Muscle of leg (tissue), 11 donors: Measurements from ENCODE around the gene GRK2. TPM values are rescaled to one million over a fixed set of nuclear protein-coding genes. Genes with fewer than 3 reads are reported as not detected.
A peak's percentile ranks its signal among the peaks of the same experiment; 100 is the strongest.

ENCODE experiments used
- DNase-seq: peaks from one replicate; pipeline ENCODE4 v3.0.0; 2013
- H3K27ac ChIP-seq: one replicate; pipeline ENCODE4 v1.5.1; 2013; ENCODE audit warnings: mild to moderate bottlenecking, low read length, control low read depth
- H3K27me3 ChIP-seq: one replicate; pipeline ENCODE4 v1.6.1; 2013; ENCODE audit warnings: low read length; ENCODE audit not compliant: control insufficient read depth, insufficient read depth
- H3K36me3 ChIP-seq: one replicate; pipeline ENCODE4 v1.6.1; 2013; ENCODE audit warnings: low read length; ENCODE audit not compliant: control insufficient read depth, insufficient read depth
- H3K4me1 ChIP-seq: one replicate; pipeline ENCODE4 v1.6.1; 2013; ENCODE audit warnings: low read length; ENCODE audit not compliant: control insufficient read depth, insufficient read depth
- H3K4me3 ChIP-seq: one replicate; pipeline ENCODE4 v1.5.1; 2013; ENCODE audit warnings: low read length, control low read depth
- H3K9me3 ChIP-seq: replicated peaks from 2 replicates; pipeline ENCODE4 v1.6.1; 2013; ENCODE audit warnings: low read depth, low read length; ENCODE audit not compliant: control insufficient read depth
- WGBS: methylation state at CpG from one replicate; pipeline ENCODE4 v1.1.5; 2013; ENCODE audit warnings: missing lambda C conversion rate; ENCODE audit not compliant: insufficient coverage; 5-methylcytosine and 5-hydroxymethylcytosine counted together
- polyA plus RNA-seq, 8 donors: library from polyadenylated mRNA; unstranded; fragments of 120-200 nt; gene quantifications; one replicate each; pipeline versions ENCODE4 v1.2.1 to v1.2.3, GENCODE V29; 2013; ENCODE audit warnings: inconsistent platforms in 1 of 8, low replicate concordance in 1 of 8; ENCODE audit not compliant: insufficient read length in 8 of 8, insufficient read depth in 1 of 8
- total RNA-seq: library from RNA; stranded (reverse); fragments of 120-200 nt; gene quantifications from one replicate; pipeline ENCODE4 v1.2.4, GENCODE V29; 2013

The GRK2 gene
- total and polyA plus RNA-seq, 9 donors, result 31.7 to 62.9 (median 58.3) TPM

GRCh38 chr11:67300756-67301312 is 34.6 kb downstream of the GRK2 start:
- no peak for DNase-seq
- Histone ChIP-seq H3K36me3 (peaks cover 29% of the 10 kb centered on the region), H3K4me3 (no peak overlapping the region), H3K4me1 (peaks cover 37% of the 10 kb centered on the region), H3K27ac (peak overlapping the region; percentile 91), H3K9me3 (peaks cover under 1% of the 10 kb centered on the region), H3K27me3 (no peaks in the 10 kb centered on the region)
- WGBS, result 86% methylated on average over 22 of the region's 22 CpGs

GRCh38 chr11:67301313-67301921 is 35.1 kb downstream of the GRK2 start:
- WGBS, result 82% methylated on average over 25 of the region's 28 CpGs
- no peak for DNase-seq
- Histone ChIP-seq H3K36me3 (peaks cover 29% of the 10 kb centered on the region), H3K4me1 (peaks cover 37% of the 10 kb centered on the region), H3K9me3 (no peaks in the 10 kb centered on the region), H3K27ac (peak overlapping the region; percentile 91), H3K27me3 (no peaks in the 10 kb centered on the region), H3K4me3 (no peak overlapping the region)

- peaks cover 32% of the 10 kb centered on the region for H3K36me3 ChIP-seq
- WGBS, result 37% methylated on average over 8 of the region's 15 CpGs
- no peak overlapping the region for H3K4me3 ChIP-seq
Measured at GRCh38 chr11:67301951-67302516, 35.8 kb downstream of the GRK2 start.

GRCh38 chr11:67302571-67303131 is 36.4 kb downstream of the GRK2 start:
- peak overlapping the region; percentile 88 for H3K27ac ChIP-seq
- H3K4me1 ChIP-seq, result peaks cover 37% of the 10 kb centered on the region
- peak; percentile 38 for DNase-seq
- no peaks in the 10 kb centered on the region for H3K9me3 ChIP-seq
- peaks cover 37% of the 10 kb centered on the region for H3K36me3 ChIP-seq
- H3K4me3 ChIP-seq, result peak overlapping the region; percentile 56
- 16% methylated on average over 15 of the region's 23 CpGs for WGBS
- no peaks in the 10 kb centered on the region for H3K27me3 ChIP-seq

More at GRCh38 chr11:67301951-67302516, 35.8 kb downstream of the GRK2 start:
- Histone ChIP-seq H3K4me1 (peaks cover 37% of the 10 kb centered on the region), H3K27ac (peak overlapping the region; percentile 91), H3K9me3 (no peaks in the 10 kb centered on the region), H3K27me3 (no peaks in the 10 kb centered on the region)
- peak; percentile 84 for DNase-seq

GRCh38 chr11:67303132-67303834 is 37.0 kb downstream of the GRK2 start, which contains the start of gene SSH3:
Gene SSH3, plus strand, starts transcription at chr11:67303530. Its CDS starts 96 bp downstream, at chr11:67303626.
- peaks cover 41% of the 10 kb centered on the region for H3K36me3 ChIP-seq
- no peaks in the 10 kb centered on the region for H3K9me3 ChIP-seq
- no peaks in the 10 kb centered on the region for H3K27me3 ChIP-seq
- peak; percentile 77 for DNase-seq
- peak within 1 kb of the TSS; percentile 56 for H3K4me3 ChIP-seq
- H3K27ac ChIP-seq, result peak within 1 kb of the TSS; percentile 88
- under 1% methylated on average over 61 of the region's 65 CpGs for WGBS
- peaks cover 41% of the 10 kb centered on the region for H3K4me1 ChIP-seq

GRCh38 chr11:67303835-67304411 is 37.6 kb downstream of the GRK2 start:
- 2% methylated on average over 38 of the region's 43 CpGs for WGBS
- peaks cover 41% of the 10 kb centered on the region for H3K36me3 ChIP-seq
- H3K27ac ChIP-seq, result no peak overlapping the region
- no peaks in the 10 kb centered on the region for H3K9me3 ChIP-seq
- DNase-seq, result peak; percentile 40
- H3K27me3 ChIP-seq, result no peaks in the 10 kb centered on the region
- peak overlapping the region; percentile 56 for H3K4me3 ChIP-seq
- H3K4me1 ChIP-seq, result peaks cover 42% of the 10 kb centered on the region

GRCh38 chr11:67304511-67305113 is 38.3 kb downstream of the GRK2 start:
- Histone ChIP-seq H3K9me3 (no peaks in the 10 kb centered on the region), H3K4me1 (peaks cover 42% of the 10 kb centered on the region), H3K27ac (no peak overlapping the region), H3K4me3 (no peak overlapping the region), H3K36me3 (peaks cover 41% of the 10 kb centered on the region), H3K27me3 (no peaks in the 10 kb centered on the region)
- DNase-seq, result peak; percentile 7
- WGBS, result 55% methylated on average over 8 of the region's 14 CpGs

GRCh38 chr11:67306769-67307544 is 40.7 kb downstream of the GRK2 start:
- no peak overlapping the region for H3K4me3 ChIP-seq
- peaks cover 37% of the 10 kb centered on the region for H3K36me3 ChIP-seq
- no peak for DNase-seq
- 86% methylated on average over 8 of the region's 19 CpGs for WGBS
- no peaks in the 10 kb centered on the region for H3K9me3 ChIP-seq
- H3K27ac ChIP-seq, result no peak overlapping the region
- H3K27me3 ChIP-seq, result no peaks in the 10 kb centered on the region
- peaks cover 29% of the 10 kb centered on the region for H3K4me1 ChIP-seq

GRCh38 chr11:67307545-67308001 is 41.3 kb downstream of the GRK2 start:
- no peak overlapping the region for H3K27ac ChIP-seq
- H3K9me3 ChIP-seq, result no peaks in the 10 kb centered on the region
- no peak for DNase-seq
- H3K36me3 ChIP-seq, result peaks cover 37% of the 10 kb centered on the region
- WGBS, result 67% methylated on average over 11 of the region's 12 CpGs
- H3K4me1 ChIP-seq, result peaks cover 22% of the 10 kb centered on the region
- no peaks in the 10 kb centered on the region for H3K27me3 ChIP-seq
- H3K4me3 ChIP-seq, result no peak overlapping the region
